ENCODE measurements around the gene SCYGR5.
"Not testable (repeated sequence)": the region's sequence is repeated elsewhere in the genome, so short reads cannot be mapped to it uniquely, and the experiment has no call there.

The SCYGR5 gene, protein sequence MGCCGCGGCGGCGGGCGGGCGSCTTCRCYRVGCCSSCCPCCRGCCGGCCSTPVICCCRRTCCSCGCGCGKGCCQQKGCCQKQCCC

DNA sequence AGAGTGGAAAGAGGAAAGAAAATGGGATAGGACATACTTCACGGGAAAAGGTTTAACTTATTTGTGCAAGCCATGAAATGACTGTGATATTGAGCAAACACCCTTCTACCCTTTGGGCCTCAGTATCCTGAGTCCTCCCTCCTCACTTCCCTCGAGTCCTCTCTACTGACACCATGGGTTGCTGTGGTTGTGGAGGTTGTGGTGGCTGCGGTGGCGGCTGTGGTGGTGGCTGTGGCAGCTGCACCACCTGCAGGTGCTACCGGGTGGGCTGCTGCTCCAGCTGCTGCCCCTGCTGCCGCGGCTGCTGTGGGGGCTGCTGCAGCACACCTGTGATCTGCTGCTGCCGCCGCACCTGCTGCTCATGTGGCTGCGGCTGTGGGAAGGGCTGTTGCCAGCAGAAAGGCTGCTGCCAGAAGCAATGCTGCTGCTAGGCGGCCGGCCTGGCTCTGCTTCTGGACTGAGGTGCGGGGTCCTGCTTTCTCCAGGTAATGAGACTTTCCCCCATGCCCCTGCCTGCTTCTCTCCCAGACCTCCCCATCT is at the start of gene SCYGR5:
Gene SCYGR5, plus strand, starts transcription at position 174 of the 540 bp plus-strand sequence. Its CDS starts 0 bp downstream, at position 174.
- DNase-seq = not testable (repeated sequence)

- no peak for DNase-seq
Observed at GRCh38 chr2:227617316-227618230, 49.0 kb upstream of the SCYGR5 start, which contains the start of gene SCYGR4. Gene SCYGR4, plus strand, starts transcription at chr2:227617498. Its CDS starts 0 bp downstream, at chr2:227617498.

- DNase-seq = no peak
Observed at GRCh38 chr2:227623226-227623625, 43.4 kb upstream of the SCYGR5 start.

GRCh38 chr2:227625420-227625819 is 41.2 kb upstream of the SCYGR5 start:
- no peak for DNase-seq

DNA sequence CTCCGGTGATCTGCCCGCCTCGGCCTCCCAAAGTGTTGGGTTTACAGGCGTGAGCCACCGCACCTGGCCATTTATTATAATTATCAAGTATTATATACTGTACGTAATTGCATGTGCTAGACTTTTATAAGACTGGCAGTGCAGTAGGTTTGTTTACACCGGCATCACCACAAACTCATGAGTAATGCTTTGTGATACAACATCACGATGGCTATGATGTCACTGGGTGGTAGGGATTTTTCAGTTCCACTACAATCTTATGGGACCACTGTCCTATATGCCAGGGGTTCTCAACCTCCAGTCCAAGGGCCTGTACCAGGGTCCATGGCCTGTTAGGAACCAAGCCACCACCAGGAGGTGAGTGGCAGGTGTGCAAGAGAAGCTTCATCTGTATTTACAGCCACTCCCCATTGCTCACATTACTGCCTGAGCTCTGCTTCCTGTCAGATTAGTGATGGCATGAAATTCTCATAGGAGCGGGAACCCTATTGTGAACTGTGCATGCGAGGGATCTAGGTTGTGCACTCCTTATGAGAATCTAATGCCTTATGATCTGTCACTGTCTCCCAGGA is 39.9 kb upstream of the SCYGR5 start:
- no peak for DNase-seq

DNA sequence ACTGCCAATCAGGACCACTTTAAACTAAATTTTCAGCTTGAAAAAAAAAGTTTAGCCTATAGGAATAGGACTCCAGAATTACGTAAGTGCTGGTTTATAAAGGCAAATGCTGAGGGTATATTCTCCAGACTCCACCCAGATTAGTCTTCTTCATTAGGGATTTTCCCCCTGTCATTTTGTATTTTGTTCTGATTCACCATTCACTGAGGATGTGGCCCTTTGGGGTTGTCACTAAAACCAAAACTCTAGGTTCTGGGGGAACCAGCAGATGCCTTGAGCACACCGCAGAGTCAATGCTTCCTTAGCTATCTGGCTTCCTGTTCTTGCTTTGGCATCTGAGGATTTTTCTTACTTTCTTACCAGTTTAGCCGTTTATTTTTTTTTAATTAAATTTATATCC is 38.8 kb upstream of the SCYGR5 start:
- no peak for DNase-seq

DNA sequence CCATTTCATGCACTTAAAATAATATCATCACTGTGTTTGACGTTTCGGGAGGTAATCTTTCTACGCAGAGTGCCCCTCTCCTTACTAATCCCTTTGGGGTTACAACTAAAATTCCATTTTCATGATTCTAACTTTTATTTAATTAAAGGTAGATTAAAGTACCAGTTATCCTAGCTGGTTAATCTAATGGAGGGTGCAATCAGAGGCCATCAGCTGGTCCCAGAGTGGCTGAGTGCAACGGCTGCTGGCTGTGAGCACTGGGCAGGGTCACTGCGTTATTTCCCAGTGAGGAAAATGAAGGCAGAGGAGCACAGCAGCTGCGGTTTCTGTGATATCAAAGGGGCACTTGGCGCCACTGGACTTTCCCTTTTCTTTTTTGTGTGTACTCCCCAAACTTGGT is 37.2 kb upstream of the SCYGR5 start:
- DNase-seq = no peak

DNA sequence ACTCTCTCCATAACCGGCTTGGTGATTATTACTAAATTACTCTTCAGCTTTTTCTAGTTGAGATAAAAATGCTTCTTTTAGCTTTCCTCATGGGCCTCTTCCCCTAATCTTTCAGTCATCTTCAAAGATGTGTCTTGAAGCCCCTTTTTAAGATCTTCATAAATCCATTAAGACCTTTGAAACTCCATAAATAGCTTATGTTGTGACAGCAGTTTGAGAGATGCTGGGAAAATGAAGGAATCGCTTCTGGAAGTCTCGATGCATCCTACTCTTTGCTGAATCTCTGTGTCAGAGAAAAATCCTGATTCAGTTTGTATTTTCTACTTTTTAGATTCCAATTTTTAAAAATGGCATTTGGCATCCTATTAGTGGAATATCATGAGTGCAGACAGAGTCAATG is 36.3 kb upstream of the SCYGR5 start:
- no peak for DNase-seq

DNA sequence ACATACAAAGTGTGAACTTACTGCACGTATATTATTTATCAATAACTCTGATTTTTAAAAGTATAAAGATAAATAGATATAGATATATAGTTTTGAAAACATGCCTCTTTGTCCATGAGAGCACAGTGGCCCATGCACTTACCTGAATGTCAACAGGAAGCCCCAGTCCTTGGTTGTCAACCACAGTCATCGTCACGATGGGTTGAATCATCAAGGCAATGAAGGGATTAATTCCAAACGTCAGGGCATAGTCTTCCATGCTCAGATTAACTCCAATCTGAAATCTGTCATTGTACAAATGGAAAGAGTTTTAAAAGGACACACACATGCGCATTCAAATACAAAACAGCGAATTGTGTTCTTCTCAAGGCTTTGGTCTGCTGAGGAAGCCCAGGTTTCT is 33.8 kb upstream of the SCYGR5 start:
- no peak for DNase-seq

GRCh38 chr2:227634201-227634600 is 32.4 kb upstream of the SCYGR5 start:
- no peak for DNase-seq

DNA sequence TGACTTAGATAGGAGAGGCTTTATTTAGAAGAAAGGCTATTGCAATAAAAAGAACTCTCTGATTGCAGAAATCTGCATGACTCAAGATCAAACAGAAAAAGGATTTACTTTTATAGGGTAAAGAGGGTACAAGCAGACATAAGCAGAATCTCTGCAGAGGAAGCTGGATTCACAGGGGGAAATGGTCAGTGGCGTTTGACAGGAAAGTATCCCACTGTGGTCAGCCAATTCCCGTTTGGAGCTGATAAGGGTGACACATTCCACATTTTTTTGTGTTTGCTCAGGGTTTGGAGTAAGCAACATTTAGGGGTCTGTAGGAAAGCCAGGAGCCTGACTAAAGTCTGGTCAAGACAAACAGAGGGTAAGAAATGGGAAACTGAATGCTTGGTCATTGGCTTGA is 23.9 kb upstream of the SCYGR5 start:
- no peak for DNase-seq

DNA sequence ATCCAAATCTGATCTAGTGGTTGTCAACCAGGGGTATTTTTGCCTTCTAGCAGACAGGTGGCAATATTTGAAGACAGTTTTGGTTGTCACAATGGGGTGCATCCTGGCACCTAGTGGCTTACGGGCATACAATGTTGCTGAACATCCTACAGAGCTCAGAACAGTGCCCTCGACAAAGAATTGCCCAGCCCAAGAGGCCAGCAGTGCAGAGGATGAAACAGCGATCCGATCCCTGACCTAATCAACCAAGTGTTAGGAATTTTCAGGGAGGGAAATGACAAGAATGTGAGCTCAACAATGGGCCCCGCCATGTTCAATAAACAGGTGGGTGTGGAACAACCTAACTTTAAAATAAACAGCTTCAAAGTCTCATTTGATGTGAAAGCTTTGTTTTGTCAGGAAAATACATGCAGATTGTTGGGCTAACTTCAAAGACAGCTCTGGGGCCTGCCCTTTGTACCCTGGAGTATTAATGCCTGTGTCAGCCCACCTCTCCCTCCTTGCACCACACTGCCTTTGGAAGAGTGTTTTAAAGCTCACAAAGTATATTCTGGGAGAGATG is 22.5 kb upstream of the SCYGR5 start:
- DNase-seq = no peak

DNA sequence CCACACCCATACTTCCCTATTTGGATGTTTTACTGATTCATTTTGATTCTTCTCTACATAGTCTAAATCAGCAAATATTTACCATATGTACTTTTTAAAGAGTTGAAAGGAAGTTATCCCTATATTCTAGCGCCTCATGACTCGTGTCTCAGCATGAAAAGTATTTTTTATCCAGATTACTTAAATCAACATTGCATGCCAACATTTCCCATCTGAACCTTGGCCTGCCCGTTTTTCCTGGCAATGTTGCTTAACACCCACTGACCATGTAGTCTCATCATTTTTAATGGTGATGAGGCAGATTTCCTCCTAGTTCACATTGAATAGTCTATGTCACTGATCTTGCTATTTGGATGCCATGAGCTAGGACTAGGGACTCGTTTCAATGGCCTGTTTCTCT is 13.2 kb upstream of the SCYGR5 start:
- no peak for DNase-seq

- no peak for DNase-seq
Observed at GRCh38 chr2:227654426-227654825, 12.2 kb upstream of the SCYGR5 start.

GRCh38 chr2:227655454-227655853 is 11.2 kb upstream of the SCYGR5 start:
- no peak for DNase-seq

DNA sequence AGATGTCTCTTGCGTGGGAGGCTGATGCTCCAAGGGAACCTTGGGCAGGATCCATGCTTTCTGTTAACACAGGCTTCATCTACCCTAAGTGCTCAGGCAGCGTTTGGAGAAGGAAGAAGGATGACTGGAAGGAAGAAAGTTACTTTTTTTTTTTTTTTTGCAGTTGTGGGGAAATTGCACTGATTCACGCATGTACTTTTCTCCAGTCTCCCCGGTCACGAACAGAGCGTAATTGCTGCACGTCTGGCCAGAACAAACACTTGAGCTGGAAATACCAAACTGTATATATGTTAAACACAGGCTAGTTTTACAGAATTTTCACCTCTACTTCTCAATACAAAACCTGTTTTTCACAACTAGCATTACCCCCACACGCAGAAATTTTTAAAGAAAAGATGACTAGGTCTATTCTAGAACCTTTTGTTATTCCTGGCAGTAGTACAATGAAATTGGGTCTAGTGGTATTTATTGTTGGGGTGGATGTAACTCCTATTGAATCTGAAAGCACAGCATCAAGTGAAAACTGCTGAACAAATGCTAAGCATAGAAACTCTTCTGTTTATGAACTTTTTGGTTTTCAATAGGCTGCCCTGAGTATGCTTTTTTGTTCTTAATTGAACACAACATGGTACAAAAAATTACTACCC is 9.3 kb upstream of the SCYGR5 start:
- no peak for DNase-seq

- DNase-seq = no peak
Observed at GRCh38 chr2:227661025-227661649, 5.5 kb upstream of the SCYGR5 start.

GRCh38 chr2:227661827-227662226 is 4.8 kb upstream of the SCYGR5 start:
- DNase-seq = no peak

- no peak for DNase-seq
Observed at GRCh38 chr2:227665189-227665940, 1.2 kb upstream of the SCYGR5 start.
